GM10847 (cell line): ENCODE measurements around the gene DBN1.

Source experiments
- POLR2A ChIP-seq: IDR thresholded peaks from 2 replicates; pipeline ENCODE4 v1.6.1; 2011; ENCODE audit not compliant: insufficient read length; ENCODE audit errors: extremely low read depth

The DBN1 gene

DNA sequence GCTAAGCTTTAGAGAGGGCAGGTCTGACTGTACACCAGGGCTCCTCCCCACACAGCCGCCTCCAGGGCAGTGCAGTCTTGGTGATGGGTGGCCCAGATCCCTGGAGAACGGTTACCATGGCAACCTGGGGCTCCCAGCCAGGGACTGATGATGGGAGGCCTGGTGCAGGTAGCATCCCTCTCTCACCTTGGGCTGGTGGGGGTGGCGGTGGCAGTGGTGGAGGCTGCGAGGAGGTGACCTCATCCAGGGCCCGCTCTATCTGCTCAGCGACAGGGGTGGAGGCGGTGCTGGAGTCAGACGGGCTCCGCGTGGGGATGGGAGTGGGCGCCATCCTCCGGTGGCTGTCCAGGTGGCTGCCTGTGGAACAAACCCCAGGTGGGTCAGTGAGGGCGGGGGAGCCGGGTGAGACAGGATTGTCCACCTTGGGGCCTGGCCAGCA lies 14.5 kb downstream of the DBN1 start:
- no peak for TF ChIP-seq POLR2A

DNA sequence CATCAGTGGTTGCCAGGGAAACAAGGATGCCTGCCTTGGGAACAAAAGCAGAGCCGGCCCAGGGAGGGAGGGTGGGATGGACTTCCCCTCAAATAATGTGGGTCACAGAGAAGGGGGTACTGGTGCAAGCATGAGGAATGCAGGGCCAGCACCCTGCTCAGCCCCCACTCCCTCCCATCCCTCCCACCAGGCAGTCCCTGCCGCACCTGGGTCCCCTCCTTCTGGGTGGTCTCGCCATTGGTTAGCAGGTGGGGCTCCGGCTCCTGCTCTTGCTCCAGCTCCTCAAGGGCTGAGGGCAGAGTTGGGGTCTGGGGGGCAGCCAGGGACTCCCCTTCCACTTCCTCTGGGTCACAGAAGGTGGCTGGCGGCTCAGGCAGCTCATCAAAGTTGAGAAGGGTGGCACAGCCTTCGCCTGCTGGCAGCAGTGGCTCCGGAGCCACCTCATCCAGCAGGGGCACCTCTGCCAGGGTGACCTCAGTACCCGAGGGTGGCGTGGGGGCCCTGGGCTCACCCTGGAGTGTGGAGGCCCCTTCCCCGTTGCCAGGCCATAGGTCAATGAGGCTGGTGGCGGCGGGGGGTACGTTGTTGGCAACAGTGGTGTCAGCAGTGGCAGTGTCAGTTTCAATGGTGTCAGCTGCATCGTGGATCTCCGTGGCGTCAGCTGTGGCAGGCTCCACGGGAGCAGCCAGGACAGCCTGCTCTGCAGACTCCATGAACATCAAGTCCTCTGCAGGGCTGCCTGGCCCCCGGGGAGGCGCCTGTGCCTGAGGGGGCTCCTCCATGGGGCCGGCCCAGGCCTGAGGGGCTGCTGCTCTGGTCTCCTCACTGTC lies 15.4 kb downstream of the DBN1 start:
- no peak for TF ChIP-seq POLR2A

DNA sequence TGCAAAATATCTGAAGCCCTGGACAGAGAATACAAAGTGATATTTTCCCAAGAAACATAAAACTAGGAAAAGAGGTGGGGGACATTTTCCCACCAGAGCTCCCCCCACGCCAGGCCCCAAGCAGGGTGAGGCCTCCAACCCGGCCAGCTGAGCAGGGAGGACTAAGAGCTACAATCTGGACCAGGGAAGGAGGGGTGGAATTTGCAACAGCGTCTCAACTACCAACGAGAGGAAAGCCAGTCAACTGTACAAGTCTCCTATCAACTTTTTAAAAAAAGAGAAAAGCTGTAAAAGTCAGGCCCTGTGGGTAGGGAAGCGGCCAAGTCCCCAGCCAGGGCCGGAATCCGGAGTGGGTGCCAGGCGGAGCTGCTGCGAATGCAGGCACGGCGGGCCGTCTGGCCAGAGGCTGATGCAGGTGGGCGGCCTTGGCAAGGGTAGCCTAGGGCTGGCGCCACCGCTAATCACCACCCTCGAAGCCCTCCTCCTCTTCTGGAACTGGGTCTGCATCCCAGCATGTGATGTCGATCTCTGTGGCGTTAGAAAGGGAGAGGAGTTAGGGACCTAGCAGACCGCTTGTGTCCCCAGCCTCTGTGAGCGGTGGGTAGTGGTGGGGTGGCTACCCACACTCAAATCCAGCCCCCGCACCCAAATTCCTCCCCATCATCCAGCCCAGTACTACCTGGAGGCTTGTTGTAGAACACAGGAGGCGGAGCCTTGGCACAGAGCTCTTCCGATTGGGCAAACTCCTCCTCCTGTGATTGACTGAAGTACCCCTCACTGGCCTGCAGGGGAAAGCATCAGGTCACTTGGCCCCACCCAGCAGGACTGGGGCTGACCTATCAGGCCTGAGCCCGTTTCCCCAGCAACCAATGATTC lies 16.2 kb downstream of the DBN1 start:
- TF ChIP-seq POLR2A, result no peak

DNA sequence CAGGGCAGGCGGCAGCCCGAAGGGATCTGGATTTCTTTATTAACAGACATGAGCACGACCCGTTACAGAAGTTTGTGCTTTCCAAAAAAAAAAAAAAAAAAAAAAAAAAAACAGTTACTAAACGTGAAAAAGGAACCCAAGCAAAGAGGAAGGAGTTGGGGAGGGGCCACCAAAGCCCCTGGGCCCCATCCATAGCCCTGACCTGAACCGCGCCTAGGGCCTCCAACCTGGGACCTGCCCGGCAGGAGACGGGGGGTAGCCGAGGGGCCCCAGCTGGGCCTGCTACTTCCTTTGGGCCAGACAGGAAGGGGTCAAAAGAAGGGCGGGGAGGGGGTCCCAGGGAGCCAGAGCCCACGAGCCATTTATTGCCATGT lies 16.9 kb downstream of the DBN1 start:
- no peak for TF ChIP-seq POLR2A

DNA sequence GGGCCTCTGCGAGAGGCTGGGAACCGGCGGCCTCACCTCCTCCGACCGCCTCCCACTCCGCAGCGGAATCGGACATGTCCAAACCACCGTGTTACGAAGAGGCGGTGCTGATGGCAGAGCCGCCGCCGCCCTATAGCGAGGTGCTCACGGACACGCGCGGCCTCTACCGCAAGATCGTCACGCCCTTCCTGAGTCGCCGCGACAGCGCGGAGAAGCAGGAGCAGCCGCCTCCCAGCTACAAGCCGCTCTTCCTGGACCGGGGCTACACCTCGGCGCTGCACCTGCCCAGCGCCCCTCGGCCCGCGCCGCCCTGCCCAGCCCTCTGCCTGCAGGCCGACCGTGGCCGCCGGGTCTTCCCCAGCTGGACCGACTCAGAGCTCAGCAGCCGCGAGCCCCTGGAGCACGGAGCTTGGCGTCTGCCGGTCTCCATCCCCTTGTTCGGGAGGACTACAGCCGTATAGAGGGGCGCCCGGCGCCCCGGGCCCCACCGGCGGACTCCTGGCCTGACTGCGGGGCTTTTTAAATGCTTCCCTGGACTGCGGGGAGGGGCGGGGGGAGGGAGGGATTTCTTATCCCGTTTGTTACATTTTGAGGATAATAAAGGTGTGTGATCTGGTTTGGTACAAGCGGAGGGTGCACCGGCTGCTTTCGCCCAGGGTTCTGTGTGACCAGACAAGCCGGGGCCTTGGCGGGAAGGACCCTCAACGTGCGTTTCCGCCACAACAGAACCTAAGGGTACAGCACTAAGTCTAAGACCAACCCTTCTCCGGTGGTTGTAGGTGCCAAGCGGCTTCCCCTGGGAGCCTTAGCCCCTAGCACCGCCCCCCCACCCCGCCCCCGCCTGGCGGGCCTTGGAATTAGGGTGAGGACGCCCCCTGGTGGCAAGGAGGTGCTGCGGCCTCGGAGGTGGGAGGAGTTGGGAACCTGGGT lies 17.5 kb downstream of the DBN1 start:
- no peak for TF ChIP-seq POLR2A

DNA sequence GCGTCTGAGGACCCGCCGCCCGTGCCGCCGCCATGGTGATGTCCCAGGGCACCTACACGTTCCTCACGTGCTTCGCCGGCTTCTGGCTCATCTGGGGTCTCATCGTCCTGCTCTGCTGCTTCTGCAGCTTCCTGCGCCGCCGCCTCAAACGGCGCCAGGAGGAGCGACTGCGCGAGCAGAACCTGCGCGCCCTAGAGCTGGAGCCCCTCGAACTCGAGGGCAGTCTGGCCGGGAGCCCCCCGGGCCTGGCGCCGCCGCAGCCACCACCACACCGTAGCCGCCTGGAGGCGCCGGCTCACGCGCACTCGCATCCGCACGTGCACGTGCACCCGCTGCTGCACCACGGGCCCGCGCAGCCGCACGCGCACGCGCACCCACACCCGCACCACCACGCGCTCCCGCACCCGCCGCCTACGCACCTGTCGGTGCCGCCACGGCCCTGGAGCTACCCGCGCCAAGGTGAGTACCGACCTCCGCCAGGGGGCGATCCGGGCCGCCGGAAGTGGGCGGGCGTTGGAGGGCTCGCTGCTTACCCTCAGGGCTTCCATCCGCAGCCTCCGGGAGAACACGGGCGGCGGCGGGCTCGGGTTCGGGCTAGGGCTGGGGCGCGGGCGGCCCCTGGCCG lies 18.3 kb downstream of the DBN1 start:
- peak; percentile 17 for TF ChIP-seq POLR2A

DNA sequence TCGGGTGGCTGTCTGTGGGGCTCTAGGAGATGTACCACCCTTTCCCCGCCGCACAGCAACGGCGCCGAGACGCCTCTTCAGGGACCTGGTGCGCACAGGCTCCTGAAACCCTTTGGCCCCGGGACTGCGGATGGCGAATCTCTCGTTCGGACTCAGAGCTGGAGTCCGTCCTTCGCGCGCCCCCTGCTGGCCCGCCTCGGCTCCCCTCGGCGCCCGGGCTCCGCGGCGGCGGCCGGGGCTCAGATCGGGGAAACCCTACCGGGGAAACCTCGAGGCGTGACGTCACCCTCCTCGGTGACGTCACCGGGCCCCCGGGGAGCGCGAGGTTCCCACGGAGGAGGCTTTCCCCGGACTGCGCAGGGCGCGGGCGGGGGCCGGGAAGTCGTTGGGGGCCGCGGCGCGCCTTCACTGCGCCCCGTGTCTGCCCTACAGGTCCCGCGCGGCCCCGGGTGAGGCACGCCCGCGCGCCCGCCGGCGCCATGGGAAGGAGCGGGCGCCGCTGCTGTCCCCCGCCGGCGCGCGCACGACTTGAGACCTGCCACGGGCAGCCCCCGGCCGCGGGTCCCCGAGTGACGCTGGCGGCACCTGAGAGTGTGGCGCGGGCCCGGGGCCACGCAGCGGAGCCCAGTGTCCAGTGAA lies 18.9 kb downstream of the DBN1 start:
- TF ChIP-seq POLR2A, result no peak

DNA sequence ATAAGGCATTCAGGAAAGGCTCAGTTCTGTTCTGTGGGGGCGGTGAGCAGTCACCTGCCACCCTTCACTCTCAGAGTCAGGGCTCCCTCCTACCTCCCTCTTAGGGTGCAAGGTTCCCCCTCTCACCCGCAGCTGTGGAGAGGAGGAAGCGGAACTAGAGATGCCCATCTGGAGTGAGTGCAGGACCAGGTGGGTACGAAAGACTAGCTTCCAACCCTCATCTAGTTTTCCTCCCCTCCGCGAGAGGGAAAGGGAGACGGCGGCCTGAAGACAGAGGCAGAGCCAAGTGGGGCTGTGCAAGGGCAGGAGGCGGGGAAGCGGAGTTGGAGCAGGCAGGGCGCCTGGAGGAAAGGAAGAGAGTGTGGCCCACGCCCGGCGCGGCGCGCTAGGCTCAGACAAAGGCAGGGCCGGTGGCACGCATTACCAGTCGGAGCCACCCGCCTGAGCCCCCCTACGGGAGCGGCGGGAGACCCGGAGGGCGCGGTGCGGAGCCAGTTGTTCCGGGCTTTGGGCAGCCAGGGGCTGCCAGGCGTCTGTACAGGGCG lies 19.5 kb downstream of the DBN1 start:
- TF ChIP-seq POLR2A, result no peak

DNA sequence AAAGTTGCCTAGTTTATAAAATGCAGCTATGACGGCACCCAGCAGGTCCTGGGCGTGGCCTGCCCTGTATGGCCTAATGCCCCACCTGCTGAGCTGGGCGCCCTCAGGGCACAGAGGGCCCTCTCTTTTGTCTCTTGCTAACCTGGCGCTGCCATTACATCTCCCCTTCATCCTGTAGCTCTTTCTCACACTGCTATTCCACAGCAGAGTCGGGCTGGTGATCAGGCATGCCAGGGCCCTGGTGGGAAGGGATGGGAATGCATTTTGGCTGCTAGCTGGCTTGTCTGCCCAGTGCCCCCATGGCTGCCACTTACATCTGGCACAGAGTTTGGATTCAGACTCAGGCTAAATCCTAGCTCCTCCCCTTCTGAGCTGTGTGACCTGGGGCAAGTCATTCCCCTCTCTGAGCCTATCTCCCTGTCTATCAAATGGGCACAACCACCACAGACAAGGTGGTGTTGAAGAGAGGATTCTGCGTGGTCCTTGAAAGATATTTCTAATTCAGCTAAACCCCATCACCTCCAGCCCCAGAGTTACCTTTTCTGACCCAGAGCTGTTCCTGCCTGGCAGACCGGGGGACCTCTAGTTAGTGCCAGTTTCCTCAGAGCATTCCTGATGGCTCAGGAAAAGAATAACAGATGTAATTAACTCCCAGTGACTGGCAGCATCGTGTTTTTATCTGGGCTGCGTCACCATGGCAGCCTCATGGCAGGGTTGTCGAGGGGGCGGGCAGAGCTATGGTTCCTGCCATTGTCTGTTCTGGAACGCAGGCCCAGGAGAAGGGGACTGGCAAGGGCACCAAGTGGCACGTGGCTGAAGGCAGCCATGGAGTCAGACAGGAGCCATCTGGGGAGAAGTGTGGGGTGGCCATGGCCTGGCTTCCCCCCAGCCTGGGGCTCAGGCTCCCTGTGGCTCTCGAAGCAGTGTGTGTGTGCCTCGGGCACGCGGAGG lies 20.5 kb downstream of the DBN1 start:
- TF ChIP-seq POLR2A, result no peak

DNA sequence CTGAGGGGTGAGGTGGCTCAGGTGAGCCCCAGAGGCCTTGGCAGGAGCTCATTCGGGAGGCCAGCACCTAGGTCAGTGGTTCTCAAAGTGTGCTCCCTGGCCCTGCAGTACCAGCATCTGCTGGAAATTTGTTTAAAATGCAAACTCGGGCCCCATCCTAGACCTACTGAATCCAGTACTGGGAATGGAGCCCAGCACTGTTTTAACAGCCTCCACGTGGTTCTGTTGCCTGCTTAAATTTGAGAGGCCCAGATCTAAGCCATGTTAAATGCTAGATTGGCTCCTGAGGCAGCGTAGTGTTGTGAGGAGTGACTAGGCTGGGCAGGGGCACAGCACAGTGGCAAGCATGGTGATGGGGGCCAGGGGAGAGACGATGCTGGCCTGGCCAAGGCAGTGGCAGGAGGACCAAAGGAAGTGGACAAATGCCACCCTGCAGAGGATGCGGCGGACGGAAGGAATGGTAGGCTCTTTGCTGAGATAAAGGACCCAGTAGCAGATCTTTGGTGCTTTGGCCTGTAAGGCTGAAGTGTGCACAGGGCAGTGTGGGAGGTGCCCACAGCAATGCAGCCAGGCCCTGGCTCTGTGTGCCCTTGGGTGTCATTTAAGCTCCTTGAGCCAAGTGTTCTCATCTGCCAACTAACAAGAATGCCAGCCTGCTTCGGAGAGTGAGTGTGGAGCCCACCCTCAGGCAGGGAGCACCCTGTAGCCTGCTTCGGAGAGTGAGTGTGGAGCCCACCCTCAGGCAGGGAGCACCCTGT lies 22.6 kb downstream of the DBN1 start:
- TF ChIP-seq POLR2A, result no peak

DNA sequence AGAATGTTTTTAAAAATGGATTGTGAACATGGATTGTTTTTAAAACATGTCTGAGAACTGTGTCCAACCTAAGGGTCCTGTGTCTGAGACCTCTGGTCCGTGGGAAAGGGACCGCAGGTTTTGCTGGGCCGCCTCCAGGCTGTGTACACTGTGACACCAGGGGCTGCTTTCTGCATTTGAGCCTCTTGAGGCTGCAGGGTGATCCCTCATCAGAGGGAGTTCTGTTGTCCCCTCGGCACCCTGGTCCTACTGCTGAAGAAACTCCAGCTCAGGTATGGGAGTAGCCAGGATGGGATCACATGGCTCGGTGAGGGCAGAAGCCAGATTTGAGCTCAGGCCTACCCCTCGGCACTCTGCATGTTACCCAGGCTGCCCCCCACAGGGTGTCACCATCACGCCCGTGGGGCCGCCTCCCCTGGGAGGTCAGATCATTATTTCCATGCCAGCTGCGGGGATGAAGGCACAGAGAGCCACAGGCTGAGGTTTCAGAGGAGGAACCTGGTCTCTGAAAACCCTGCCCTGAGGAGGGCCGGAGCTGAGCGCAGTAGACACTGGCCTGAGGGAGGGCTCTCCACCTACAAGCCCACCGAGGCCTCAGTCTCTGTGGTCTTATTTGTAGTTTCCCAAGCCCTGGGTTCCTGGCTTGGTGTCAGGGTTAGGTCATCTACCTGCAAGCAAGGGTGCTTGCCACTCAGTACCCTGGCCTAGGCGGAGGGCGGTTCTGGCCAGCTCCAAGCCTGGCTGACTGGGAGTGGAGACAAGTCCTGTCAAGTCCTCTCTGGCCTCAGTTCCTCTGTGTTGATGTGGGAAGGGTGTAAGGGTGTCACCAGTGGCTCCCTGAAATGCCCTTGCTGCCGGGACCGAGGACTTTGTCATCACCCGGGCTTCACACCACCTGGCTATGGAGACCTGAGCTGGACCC lies 24.0 kb downstream of the DBN1 start:
- no peak for TF ChIP-seq POLR2A
